NCI-H1048 (cell line): ENCODE data around the gene ACBD6.
"Not testable (repeated sequence)": the region's sequence is repeated elsewhere in the genome, so short reads cannot be mapped to it uniquely, and the experiment has no call there.

Experiments used
- DNase-seq: peaks from one replicate; lab custom pipeline; 2025; lab: John Stamatoyannopoulos, UW

Gene ACBD6

GRCh38 chr1:180502361-180503279 lies at the start of gene ACBD6:
Gene ACBD6 (minus strand): TSS chr1:180502577. CDS start chr1:180502266, 311 bp downstream.
- DNase-seq: peak; percentile 86

DNA sequence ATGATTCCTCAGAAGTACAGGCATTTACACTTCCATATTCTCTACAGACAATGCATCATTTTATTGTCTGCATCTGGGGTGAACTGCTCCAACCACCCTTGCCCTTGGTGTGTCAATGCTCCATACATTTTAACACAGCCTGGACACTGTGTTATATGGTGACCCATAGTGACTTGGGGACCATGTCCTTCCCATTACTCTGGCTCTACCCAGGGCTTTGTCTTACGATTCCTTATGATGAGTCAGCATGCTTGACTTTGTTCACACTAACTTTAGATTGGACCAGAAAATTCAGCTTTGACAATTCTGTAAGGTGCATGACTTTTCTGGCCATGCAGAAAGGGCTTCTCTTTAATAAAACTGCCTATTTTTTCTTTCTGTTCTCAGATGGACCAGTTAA lies 49.6 kb upstream of the ACBD6 start:
- no peak for DNase-seq

DNA sequence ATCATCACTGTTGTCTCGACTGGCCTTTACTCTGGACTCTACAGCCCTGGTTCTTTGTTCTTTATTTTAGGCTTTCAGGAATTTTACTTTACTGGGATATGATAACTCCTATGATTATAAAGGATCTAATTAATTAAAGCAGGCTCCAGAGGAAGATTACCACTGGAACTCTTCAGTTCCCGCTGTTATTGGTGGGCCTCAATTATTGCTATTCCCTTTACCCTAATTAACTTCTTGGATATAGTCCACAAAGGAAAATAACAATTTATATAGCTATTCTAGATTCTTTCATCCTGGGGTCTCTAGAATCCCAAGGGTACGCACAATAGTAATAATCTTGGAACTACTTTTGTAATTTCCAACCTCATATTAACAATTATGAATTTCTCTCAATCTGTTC lies 47.9 kb upstream of the ACBD6 start:
- DNase-seq: no peak

- DNase-seq: not testable (repeated sequence)
Observed at GRCh38 chr1:180549770-180550169, 47.4 kb upstream of the ACBD6 start.

DNA sequence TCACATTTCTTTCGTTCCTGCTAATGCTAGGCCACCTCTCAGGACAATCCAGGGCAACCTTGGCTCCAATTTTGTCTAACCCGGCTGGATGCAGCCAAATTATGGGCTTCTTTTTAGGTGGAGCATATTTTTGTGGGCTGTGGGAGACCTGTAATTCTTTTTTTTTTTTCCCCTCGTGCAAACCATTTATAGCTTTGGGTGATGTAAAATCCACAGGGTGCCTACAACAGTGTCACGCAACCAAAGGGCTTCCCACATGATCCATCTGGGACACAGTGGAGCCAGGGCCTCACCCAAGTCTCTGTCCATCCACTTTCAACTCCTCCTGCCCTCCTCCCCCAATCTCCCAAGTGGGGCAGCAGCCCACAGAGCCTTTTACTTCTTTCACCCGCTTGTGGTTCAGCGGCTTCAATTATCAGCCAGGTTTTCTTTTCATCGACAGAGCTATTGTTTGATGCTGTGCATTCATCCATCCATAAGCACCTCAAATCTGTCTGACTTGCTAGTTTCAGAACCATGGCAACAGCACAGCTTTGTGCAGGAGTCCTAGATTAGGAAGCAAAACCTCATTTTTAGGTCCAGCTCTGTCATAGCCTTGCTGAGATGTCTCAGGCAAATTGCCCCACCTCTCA lies 46.4 kb upstream of the ACBD6 start:
- no peak for DNase-seq

- no peak for DNase-seq
Observed at GRCh38 chr1:180545991-180546390, 43.6 kb upstream of the ACBD6 start.

DNA sequence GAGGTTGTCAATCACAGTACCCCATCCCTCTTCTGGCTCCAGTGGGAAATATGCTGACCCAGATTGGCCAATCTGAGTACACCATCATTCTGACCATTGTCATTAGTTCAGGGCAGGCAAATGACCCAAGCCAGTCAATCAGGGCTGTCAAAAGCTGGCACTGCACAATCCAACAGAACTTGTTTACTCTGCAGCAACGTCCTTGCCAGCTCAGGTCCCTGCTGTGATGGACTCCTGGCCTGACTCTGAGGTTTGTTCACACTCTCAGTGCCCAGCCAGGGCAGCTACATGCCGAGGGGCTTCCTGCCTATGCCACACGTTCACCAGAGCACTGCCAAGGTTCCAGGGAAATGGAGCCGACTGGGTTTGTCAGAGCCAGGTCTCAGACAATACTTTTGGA lies 41.7 kb upstream of the ACBD6 start:
- DNase-seq: no peak

DNA sequence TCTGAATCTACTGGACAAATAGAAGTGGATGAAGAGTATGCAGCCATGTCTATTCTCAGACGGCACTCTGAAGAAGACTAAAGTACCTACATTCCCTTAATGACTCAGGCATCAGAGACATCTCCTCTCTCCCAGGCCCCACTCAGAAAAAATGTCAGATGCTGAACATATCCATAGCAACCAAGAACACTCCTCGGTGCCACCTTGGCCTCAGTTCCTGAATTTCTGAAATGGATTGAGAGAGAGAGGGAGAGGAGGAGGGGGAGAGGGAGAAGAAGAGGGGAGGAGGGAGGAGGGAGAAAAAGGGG lies 40.4 kb upstream of the ACBD6 start:
- no peak for DNase-seq

DNA sequence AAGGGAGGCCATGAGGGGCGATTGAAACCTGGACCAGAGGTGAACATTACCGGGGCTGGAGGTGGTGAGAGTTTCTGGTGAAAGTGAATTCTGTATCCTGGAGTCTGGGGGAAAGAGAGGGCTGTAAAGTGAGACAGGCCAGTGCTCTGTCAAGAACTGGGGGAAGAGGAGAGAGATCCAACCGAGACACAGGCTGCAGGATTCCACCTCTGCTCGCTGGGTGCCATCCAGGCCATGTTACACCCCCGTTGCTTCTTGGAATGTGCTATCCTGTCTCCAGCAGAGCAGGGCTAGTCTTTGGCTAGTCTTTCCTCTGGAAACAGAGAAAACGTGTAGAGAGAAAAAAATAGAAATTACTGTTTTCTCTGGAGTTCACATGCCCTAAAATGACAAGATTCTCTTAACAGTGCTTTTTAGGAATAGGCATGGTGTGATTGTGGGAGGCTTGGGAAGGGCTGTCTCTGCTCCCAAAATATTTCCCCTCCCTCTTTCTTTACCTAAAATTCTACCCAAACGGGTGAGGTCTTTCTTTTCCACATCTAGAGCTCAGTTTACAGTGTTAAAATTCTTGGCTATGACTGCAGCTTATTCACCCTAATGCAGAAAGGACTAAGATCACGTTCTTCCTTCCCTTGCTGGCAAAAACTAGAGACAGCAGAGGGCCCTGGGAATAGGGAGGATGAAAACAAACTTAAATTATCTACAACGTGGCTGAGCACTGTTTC lies 39.9 kb upstream of the ACBD6 start:
- DNase-seq: no peak

DNA sequence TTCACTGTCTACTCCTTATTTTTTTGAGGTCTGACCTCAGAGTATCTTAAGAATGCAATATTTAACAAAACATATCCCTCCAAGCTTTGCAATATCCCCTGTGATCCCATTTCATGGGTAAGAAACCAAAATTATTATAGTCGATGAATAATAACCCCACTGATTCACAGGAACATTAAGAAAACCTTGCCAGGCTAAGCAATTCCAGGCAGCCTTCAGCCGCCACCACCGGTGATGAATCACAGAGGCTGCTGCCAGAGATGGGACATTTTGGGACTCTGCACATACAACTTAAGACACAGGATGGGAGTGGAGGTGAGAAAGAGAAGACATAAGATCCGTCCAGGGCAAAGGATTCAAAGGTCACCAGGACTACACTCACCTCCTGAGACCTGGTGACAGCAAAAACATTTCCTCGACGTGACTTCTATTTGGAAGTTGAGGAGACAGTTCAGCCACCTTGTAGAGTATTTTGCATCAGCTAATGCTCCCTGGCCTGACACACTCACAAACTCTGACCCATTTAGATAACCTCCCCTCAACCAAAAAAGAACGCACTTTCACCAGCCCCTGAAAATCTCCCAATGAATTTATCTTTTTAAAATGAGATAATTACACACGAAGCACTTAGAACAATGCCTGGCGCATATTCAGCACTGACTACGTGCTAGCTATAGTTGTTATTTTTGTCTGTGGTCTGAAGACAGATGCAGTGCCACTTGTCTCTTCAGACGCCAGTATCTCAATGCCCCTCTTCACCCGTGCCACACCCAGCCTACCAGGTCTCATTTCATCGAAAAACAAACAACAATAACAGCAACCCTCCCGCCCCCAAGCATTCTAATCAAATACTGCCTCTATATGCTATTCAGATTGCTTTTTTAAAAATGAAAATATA lies 38.6 kb upstream of the ACBD6 start:
- DNase-seq: no peak

GRCh38 chr1:180539136-180539535 lies 36.8 kb upstream of the ACBD6 start:
- DNase-seq: no peak

GRCh38 chr1:180536821-180537372 lies 34.5 kb upstream of the ACBD6 start:
- DNase-seq: no peak

DNA sequence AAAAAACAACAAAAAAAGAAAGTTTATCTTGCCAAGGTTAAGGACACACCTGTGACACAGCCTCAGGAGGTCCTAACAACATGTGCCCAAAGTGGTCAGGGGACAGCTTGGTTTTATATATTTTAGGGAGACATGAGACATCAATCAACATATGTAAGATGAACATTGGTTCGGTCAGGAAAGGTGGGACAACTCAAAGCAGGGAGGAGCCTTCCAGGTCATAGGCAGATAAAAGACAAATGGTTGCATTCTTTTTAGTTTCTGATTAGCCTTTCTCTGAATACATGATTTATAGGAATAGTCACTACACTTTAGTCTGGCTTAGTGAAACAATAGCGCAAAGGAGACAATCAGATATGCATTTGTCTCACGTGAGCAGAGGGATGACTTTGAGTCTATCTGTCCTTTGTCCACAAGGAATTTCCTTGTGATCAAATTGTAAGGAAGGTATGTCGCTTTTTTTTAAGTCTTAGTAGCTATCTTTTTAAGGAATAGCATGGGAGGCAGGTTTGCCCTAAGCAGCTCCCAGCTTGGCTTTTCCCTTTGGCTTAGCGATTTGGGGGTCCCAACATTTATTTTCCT lies 33.1 kb upstream of the ACBD6 start:
- DNase-seq: no peak

DNA sequence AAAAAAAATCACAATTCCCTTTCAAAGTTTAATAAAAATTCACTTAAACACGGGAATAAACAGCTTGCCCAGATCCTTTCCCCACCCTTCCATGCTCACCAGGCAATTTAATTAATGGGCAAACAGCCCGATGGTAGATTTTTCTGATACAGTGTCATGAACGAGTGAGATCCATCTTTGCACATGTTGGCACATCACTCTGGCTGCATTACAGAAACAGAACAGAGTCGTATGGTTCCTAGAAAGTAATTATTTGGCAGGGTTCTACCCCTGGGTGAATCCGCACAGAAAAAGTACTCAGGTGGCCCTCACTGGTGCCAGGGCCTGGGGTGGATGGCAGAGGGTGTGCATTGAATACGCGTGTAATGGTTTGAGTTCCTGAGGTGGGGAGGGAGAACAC lies 31.8 kb upstream of the ACBD6 start:
- no peak for DNase-seq

DNA sequence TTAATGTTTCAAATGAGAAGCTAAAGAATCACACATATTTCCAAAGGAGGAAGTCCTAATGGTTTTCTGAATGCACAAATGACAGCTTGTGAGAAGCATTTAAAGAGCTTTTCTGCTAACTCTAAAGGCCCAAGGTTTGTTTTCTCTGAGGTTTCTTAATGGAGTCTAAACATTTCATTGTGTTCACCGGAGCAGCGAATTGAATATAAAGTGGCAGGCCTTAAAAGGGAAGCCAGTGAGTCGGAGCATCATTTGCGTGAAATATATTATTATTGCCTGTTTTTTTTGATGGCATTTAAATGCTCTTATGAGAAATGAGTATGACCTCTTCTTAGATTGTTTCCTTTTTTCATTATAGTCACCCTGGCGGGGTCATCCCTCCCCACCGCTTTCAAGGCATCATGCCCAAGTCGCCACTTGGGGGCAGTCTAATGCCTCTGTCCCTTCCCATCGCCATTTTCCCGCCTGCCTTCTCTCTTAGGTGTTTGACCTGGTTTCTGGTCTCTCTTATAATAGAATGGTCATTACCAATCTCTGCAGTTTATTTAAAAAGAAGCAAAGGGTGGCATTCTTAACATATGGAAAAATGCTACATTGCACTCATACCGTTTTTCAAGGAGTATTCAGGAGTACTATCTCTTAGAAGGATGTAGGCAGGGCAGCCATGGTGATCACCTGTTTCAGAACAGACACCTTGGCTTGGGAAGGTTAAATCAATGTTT lies 31.1 kb upstream of the ACBD6 start:
- peak; percentile 81 for DNase-seq

DNA sequence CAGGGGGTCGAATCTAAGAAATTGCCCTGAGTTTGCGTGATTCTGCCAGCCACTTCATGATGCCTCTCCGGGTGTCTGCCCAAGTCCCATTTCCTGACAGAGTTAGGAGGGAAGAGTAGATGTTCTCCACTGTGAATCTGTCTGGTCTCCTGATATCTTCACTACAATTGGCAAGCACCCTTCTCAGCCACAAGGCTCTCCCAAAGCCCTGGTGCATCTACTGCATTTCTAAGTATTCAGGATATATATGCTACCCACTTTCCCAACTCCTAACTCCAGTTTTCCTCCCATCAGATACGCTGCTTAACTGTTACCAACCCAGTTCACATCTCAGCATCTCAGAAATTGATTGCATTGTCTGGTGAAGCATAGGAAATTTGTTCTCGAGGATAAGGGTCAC lies 30.5 kb upstream of the ACBD6 start:
- DNase-seq: no peak

- DNase-seq: no peak
Observed at GRCh38 chr1:180530501-180530900, 28.1 kb upstream of the ACBD6 start.

GRCh38 chr1:180528868-180529470 lies 26.6 kb upstream of the ACBD6 start:
- no peak for DNase-seq

GRCh38 chr1:180527101-180527669 lies 24.8 kb upstream of the ACBD6 start:
- DNase-seq: no peak

DNA sequence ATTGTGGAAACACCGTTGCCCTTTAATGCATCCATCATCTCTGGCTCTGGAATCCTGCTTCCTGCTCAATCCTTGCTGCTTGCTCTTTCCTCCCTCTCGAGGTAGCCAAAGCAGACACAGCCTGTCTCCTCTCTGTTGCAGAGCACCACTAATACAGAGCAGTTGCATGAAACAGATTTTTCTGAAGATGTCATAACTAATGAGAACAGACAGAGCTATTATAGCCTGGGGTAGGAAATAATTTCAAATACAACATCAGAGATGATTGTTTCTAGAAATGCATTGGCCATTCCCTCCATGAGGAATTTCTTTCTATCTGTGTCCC lies 23.3 kb upstream of the ACBD6 start:
- no peak for DNase-seq
